AG04450 (cell line): Measurements from ENCODE around the gene PLEKHH3. TPM values are rescaled to one million over a fixed set of nuclear protein-coding genes. Genes with fewer than 3 reads are reported as not detected.

ENCODE experiments used
- CTCF ChIA-PET: fragments of 300-600, 350-600 bp; formaldehyde crosslinking; extraction: SDS; loops from one replicate; lab custom pipeline; 2022; ENCODE audit warnings: antibody characterized with exemption, inconsistent platforms; lab: Charles Lee
- POLR2A ChIA-PET: fragments of 350-600 bp; formaldehyde crosslinking; extraction: SDS; loops from one replicate; lab custom pipeline; 2021; ENCODE audit warnings: antibody characterized with exemption, inconsistent platforms; lab: Yijun Ruan, JAX
- DNase-seq: peaks from one replicate; pipeline ENCODE4 v3.0.0-alpha.2; 2011; ENCODE audit warnings: low read depth, low spot score
- H3K27ac ChIP-seq: one replicate; pipeline ENCODE4 v1.5.1; 2012; ENCODE audit warnings: low read depth, low read length, control low read depth
- H3K27me3 ChIP-seq: one replicate; pipeline ENCODE4 v1.6.0; 2012; ENCODE audit warnings: low read length; ENCODE audit not compliant: control insufficient read depth, insufficient read depth
- H3K4me3 ChIP-seq: 2 replicates; pipeline ENCODE4 v1.5.1; 2011; ENCODE audit warnings: mild to moderate bottlenecking, low read depth, low read length, control low read depth
- H3K9me3 ChIP-seq: 2 replicates; pipeline ENCODE4 v1.5.1; 2012; ENCODE audit warnings: low read length; ENCODE audit not compliant: control insufficient read depth, insufficient read depth
- polyA plus RNA-seq: library from polyadenylated mRNA; depleted of rRNA; stranded (reverse); fragments of >200 nt; gene quantifications from 2 replicates; pipeline ENCODE4 v1.2.3, GENCODE V29; 2011
- TF ChIP-seq, protein P1 (sequence below): IDR thresholded peaks from 2 replicates; pipeline ENCODE4 v1.5.1; 2011; ENCODE audit warnings: low read depth, low read length, control low read depth, inconsistent platforms

Gene PLEKHH3
- polyA plus RNA-seq, 1 experiment, result 3.6 TPM

- Histone ChIP-seq H3K27ac (peak overlapping the region; percentile 47), H3K27me3 (no peaks in the 10 kb centered on the region), H3K4me3 (peak overlapping the region; percentile 89), H3K9me3 (no peaks in the 10 kb centered on the region; the same call in 1 of the 2 replicates)
- ChIA-PET POLR2A (interaction anchor here (0.8 to 2.3 kb wide), 5 partner anchors 8 to 276 kb away, joined by 3 to 12 read pairs (median 6); partner anchors contain the start of genes PSMC3IP, RETREG3 and TUBG1), CTCF (interaction anchor here (1.1 to 4.8 kb wide), 3 partner anchors 19 to 97 kb away, joined by 3 to 30 read pairs (median 10); partner anchors contain the start of genes PSMC3IP, RETREG3 and TUBG1)
- no peak for DNase-seq
- TF ChIP-seq, protein P1, sequence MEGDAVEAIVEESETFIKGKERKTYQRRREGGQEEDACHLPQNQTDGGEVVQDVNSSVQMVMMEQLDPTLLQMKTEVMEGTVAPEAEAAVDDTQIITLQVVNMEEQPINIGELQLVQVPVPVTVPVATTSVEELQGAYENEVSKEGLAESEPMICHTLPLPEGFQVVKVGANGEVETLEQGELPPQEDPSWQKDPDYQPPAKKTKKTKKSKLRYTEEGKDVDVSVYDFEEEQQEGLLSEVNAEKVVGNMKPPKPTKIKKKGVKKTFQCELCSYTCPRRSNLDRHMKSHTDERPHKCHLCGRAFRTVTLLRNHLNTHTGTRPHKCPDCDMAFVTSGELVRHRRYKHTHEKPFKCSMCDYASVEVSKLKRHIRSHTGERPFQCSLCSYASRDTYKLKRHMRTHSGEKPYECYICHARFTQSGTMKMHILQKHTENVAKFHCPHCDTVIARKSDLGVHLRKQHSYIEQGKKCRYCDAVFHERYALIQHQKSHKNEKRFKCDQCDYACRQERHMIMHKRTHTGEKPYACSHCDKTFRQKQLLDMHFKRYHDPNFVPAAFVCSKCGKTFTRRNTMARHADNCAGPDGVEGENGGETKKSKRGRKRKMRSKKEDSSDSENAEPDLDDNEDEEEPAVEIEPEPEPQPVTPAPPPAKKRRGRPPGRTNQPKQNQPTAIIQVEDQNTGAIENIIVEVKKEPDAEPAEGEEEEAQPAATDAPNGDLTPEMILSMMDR, result no peak
Measured at GRCh38 chr17:42675965-42676423, 800 bp downstream of the PLEKHH3 start.

- Histone ChIP-seq H3K4me3 (peak overlapping the region; percentile 89), H3K27me3 (no peaks in the 10 kb centered on the region), H3K9me3 (no peaks in the 10 kb centered on the region; the same call in 1 of the 2 replicates), H3K27ac (peak overlapping the region; percentile 47)
- no peak for DNase-seq
- POLR2A ChIA-PET, result interaction anchor here (0.8 to 2.3 kb wide), 4 partner anchors 8 to 275 kb away, joined by 3 to 12 read pairs (median 9); partner anchors contain the start of genes PSMC3IP, RETREG3 and TUBG1
- CTCF ChIA-PET, result interaction anchor here (2.2 to 4.8 kb wide), 2 partner anchors 66 to 97 kb away, joined by 10 to 30 read pairs; partner anchors contain the start of genes PSMC3IP, RETREG3 and TUBG1
- TF ChIP-seq, protein P1, result no peak
Measured at GRCh38 chr17:42675348-42675964, 1.3 kb downstream of the PLEKHH3 start.

DNA sequence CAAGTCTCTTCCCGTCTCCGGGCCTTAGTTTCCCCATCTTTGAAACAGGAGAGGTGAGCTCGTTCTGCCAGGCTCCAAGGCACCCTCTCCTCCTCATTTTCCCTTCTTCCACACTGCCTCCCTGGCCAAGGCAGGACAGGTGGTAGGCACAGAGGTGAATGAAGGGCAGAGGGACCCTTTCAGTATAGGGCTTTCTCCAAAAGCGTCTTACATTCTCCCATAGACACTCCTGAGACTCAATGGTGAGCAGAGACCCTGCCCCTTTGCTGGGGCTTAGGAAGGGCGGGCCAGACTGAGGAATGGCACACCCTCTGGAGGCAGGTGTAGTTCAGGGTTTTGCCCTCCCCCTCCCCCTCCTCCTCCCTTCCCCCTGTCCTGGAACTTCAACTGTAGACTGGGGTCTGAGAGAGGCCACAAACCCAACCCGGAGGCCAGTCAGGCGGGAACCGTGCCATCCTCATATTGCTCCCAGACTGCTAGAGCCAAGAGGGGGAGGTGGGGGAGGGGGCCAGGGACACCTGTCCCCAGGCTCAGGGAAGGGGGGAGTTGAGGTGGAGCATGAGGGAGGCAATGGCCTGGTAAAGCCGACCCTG lies 1.9 kb downstream of the PLEKHH3 start:
- CTCF ChIA-PET, result interaction anchor here (0.5 to 1.2 kb wide), 3 partner anchors 9 to 308 kb away, joined by 3 to 4 read pairs (median 4); partner anchors contain the start of gene TUBG1
- DNase-seq, result no peak
- POLR2A ChIA-PET, result no interaction called here
- Histone ChIP-seq H3K9me3 (no peaks in the 10 kb centered on the region; the same call in 1 of the 2 replicates), H3K4me3 (peak overlapping the region; percentile 89), H3K27me3 (no peaks in the 10 kb centered on the region), H3K27ac (peak overlapping the region; percentile 31)
- TF ChIP-seq, protein P1, result no peak

DNA sequence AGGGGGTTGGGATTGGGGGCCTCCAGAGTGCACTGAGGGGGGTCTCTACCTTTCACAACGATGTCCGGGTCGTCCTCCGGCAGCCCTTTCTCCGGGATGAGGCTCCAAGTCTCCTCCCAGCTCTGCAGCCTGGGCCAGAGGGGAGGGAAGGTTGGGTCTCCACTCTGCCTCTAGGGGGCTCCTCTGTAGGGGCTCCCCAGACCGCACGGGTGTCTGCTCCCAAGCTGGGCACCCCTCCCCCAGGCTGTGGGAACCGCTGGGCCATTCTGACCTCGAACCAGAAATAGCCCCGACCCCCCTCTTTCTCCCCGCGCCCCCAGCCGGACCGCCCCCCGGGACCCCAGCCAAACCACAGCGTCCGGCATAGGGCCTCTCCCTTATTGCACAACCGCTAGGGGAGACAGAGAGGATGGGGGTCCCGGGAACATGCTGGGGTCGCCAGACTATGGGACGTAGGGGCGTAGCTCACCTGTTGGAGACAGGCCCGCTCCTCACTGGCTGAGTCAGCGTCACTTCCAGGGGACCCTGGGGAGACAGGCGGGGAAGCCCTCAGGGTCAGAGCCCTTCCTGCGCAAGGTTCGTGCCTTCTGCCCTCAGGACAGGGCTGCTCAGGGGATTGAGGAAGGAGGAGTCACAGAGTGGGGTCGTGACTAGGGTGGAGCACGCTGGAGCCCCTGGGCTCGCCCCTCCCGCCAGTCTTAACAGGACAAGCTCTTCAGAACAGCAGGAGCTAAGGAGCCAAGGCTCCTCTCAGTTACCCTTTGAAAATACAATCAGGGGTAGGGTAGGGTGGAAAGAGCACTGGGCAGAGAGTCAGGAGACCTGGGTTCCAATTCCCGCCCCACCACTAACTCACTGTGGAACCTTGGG lies 2.7 kb downstream of the PLEKHH3 start:
- peak overlapping the region; percentile 89 for H3K4me3 ChIP-seq
- POLR2A ChIA-PET, result interaction anchor here (1.1 kb wide), 1 partner anchor 65 kb away, joined by 5 read pairs; the partner anchor contains the start of genes RETREG3 and TUBG1

More for the DNA sequence above, 2.7 kb downstream of the PLEKHH3 start:
- Histone ChIP-seq H3K27me3 (no peaks in the 10 kb centered on the region), H3K9me3 (no peaks in the 10 kb centered on the region; the same call in 1 of the 2 replicates), H3K27ac (peak overlapping the region; percentile 31)
- CTCF ChIA-PET, result interaction anchor here (0.5 to 1.2 kb wide), 4 partner anchors 10 to 309 kb away, joined by 3 to 4 read pairs (median 4); partner anchors contain the start of gene TUBG1
- TF ChIP-seq, protein P1, result peak; percentile 58
- DNase-seq, result no peak
